ENCODE measurements around the gene ANTXR2.
"Not testable (repeated sequence)": the region's sequence is repeated elsewhere in the genome, so short reads cannot be mapped to it uniquely, and the experiment has no call there.

ANTXR2 gene

DNA sequence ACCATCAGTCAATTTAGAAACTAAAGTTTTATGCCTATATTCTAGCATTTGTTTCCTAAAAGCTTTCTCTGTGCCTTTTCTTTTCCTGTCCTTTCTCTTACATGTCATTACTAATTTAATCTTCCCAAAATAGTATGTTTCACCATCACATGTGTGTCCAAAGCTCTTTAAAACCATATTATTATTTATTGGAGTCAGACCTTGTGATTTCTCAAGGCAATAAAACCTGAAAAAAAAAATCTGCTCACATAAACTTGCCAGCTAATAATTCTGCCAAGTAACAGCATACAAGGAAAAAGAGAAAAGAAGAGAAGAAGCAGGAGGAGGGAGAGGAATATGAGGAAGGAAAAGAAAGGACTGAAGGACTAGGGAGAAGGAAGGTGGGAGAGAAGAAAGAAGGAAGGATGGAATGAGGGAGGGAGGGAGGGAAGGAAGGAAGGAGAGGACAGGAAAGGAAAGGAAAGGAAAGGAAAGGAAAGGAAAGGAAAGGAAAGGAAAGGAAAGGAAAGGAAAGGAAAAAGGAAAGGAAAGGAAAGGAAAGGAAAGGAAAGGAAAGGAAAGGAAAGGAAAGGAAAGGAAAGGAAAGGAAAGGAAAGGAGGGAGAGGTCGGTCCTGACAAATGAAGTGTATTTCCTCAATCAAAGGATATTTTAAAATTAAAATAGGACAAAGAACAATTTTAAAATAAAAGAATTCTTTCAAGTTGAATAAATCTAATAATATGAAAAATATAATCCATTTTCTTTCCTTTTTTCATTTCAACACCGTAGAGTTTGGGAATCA lies 57.4 kb downstream of the ANTXR2 start:
- no peak for DNase-seq

DNA sequence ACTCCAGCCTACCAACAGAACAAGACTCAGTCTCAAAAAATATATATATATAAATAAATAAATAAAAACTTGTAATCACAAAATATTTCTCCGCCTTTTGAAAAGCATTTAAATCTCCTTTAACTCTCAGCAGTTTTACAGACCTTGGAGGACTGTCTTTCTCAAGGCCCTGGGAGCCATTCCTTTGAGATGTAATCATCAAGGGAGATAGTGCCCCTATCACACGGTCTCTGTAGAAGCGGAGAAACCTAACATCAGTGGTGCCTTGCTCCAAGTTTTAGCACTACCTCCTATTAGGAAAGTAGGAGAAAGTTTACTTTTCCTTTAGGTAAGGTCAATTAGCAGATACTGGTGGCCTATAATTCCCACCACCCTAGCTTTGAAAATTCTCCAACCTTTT lies 58.5 kb downstream of the ANTXR2 start:
- no peak for DNase-seq

- no peak for DNase-seq
Measured at GRCh38 chr4:80012291-80012690, 60.7 kb downstream of the ANTXR2 start.

DNA sequence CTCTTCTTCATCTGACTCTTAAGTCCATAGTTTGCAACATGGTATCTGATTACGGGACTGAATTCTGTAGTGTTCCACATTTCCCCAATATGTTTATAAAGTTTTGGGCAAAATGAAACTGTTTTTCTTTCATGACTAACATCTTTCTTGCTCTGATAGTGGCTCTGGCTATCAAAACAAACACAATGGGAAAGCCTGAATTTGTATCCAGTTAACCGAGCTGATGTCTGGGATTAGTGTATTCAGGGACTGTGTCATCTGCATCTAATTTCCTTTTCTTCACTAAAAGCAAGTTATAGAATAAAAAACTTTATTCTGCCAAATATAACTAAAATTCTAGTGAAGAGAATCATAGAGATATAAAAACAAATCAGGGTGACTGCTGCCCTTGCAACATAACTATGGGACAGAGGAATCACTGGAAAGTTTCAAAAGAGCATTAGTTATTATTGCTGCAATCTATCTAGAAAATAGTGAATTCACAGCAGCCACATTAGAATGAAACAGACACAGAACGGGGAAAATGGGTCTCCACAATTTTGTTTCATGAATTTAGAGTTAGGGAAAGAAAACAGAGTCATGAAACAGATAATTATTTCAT lies 61.3 kb downstream of the ANTXR2 start:
- DNase-seq: no peak

DNA sequence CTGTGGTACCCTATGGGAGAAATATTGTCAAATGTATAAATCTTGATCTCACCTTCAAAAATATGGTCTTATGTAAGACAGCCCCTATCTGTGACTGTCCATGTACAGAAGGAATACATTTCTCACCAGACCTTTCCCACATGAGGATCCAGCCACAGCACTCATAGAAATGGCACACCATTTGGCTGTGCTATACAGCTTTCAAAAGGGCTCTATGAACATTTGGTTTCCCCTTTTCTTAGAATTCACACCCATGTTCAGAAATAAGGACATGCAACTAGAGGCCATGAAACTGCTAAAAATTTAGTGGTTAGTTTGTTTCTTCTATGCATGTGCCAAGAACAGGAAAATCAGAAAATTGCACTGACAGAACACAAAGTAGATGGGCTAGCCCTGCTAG lies 62.7 kb downstream of the ANTXR2 start:
- no peak for DNase-seq

- no peak for DNase-seq
Measured at GRCh38 chr4:80009806-80010205, 63.2 kb downstream of the ANTXR2 start.

DNA sequence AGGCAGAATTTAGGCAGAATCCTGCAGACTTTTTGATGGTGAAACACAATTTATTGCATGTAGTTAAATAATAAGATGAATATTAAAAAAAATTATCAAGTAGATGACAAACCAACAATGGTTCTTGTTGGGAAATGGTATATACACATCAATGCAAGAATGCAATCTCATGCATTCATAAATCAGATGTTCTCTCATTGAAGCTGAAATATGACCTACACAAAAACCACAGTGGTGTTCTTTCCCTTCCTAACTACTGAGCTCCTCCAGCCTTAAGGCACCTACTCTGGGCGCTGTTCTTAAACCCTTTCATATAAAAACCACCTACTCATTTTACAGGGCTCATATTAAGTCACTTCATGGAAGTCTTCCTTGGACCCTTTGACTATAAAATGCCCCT lies 64.1 kb downstream of the ANTXR2 start:
- DNase-seq: no peak

DNA sequence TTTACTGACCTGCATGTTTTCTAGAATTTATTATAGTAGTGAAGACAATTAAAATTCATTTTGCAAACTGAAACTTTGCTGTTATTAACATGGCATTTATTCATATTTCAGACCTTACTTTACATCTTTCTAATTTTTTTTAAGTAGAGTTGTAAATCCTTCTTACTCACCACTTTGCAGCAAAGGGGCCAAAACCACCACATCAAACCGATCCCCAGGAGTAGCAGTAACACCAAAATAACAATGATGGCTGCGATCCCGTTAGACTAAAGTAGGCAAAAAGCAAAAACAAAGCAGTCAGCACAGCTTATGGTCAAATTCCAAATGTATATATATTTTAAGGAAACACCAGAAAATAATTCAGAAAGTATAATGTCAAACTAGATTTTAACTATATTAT lies 64.7 kb downstream of the ANTXR2 start:
- no peak for DNase-seq

GRCh38 chr4:80007745-80008149 lies 65.3 kb downstream of the ANTXR2 start:
- DNase-seq: no peak

DNA sequence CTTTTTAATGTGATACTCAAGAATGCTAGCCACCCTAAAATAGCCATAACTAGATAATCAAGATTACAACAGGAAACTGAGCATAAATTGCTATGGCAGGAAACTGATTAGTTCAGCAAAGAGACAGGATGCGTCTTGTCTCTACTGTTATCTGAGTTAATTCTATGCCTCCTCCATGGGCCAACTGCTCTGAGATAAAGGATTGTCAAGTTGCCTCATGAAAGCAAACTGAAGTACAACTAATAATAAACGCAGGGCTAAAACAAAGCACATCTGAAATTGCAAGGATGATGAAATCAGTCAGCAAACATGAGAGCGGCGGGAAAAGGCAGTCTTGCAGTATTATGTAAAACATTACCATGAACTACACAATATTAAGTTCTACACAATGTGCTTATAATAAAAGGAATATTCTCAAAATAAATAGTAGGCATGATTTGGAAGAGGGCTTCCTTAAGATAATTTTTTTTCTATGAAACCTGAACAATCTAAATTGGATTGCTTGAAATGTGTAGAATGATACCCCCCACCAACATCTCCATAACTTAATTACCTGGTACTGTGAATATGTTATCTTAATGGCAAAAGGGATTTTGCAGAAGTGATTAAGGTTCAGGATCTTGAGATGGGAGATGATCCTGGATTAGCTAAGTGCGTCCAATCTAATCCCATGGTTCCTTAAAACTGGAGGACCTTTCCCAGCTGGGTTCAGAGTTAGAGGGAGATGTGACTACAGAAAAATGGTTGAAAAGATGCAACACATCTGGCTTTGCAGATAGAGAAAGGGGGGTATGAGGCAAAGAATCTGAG lies 65.9 kb downstream of the ANTXR2 start:
- no peak for DNase-seq

DNA sequence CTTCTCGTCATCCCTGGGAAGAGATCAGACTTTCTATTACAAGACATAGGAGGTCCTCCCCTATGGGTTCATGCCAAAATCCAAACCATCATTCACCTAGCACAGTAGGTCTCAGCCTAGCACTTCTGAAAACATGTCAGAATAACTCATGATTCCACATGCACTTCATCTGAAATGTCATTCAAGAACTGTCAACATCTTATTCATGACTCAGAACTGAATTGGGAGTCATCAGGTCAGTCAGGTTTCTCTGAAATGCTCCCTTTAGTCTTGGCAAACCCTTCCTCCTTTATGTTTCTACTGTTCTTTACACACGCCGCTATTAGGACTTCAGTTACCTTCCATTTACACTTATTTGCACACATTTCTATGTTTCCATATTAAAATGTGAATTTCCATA lies 67.2 kb downstream of the ANTXR2 start:
- DNase-seq: no peak

- no peak for DNase-seq
Measured at GRCh38 chr4:80004319-80004718, 68.7 kb downstream of the ANTXR2 start.

DNA sequence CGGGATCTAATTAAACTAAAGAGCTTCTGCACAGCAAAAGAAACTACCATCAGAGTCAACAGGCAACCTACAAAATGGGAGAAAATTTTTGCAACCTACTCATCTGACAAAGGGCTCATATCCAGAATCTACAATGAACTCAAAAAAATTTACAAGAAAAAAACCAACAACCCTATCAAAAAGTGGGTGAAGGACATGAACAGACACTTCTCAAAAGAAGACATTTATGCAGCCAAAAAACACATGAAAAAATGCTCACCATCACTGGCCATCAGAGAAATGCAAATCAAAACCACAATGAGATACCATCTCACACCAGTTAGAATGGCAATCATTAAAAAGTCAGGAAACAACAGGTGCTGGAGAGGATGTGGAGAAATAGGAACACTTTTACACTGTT lies 70.5 kb downstream of the ANTXR2 start:
- not testable (repeated sequence) for DNase-seq

- not testable (repeated sequence) for DNase-seq
Measured at GRCh38 chr4:79999048-79999447, 74.0 kb downstream of the ANTXR2 start.

- no peak for DNase-seq
Measured at GRCh38 chr4:79998201-79998600, 74.8 kb downstream of the ANTXR2 start.

- no peak for DNase-seq
Measured at GRCh38 chr4:79996851-79997250, 76.2 kb downstream of the ANTXR2 start.

DNA sequence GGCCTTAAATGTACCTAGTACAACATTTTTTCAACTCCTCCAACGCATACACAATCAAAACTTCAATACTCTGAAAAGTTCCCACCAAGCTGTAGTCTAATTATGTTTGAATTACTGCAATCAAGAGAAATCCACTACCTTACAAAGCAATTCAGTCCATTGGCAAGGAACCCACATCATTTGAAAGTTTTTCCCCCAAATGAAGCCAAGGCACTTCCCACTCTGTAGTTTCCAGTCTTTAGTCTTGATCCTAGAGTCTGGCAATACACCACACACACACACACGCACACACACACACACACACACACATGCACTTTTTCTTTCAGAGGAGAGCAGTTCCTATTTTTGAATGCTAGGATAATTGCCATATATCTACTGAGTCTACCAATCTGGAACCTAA lies 79.6 kb downstream of the ANTXR2 start:
- DNase-seq: no peak

- DNase-seq: no peak
Measured at GRCh38 chr4:79991601-79992000, 81.4 kb downstream of the ANTXR2 start.

GRCh38 chr4:79991100-79991499 lies 81.9 kb downstream of the ANTXR2 start:
- DNase-seq: not testable (repeated sequence)

DNA sequence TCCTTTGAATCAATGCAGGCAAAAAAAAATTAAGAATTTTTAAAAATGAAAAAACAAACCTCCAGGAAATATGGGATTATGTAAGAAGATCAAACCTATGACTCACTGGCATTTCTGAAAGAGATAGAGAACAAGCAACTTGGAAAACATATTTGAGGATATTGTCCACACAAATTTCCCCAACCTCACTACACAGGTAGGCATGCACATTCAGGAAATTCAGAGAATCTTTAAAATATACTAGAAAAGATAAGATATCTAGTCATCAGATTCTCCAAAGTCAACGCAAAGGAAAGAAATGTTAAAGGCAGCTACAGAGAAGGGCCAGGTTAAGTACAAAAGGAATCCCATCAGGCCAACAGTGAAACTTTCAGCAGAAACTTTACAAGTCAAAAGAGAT lies 85.6 kb downstream of the ANTXR2 start:
- no peak for DNase-seq

- no peak for DNase-seq
Measured at GRCh38 chr4:79983431-79983830, 89.6 kb downstream of the ANTXR2 start.

DNA sequence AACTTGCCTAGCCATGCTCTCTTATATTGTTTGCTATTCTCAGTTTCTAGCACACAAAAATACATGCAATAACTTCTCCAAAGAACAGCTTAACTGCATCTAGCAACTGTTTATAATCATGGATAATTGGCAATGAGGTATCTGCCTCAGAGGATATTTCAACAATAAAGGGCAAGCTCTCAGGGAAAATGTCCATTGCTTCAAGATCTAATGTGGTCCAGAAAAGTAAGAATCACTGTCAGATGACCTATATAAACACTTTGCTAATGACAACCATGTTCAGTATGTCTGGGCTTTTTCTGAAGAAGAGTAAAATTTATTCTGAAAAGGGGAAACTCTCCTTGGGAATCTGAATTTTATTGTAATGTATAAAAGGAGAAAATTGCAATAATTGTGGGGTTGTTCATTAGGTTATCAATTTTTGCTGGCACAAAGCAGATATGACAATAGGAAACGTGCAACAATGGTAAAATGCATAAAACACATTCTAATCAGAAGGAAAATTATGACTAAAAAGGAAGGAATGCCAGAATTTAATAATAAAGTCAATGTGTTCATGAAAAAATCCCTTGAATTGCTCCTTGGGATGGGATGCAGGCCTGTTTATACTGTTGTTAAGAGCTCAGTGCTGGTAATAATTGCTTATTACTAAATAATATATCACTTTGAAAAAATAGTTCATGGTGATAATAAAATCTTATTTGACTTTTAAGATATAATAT lies 90.3 kb downstream of the ANTXR2 start:
- no peak for DNase-seq

DNA sequence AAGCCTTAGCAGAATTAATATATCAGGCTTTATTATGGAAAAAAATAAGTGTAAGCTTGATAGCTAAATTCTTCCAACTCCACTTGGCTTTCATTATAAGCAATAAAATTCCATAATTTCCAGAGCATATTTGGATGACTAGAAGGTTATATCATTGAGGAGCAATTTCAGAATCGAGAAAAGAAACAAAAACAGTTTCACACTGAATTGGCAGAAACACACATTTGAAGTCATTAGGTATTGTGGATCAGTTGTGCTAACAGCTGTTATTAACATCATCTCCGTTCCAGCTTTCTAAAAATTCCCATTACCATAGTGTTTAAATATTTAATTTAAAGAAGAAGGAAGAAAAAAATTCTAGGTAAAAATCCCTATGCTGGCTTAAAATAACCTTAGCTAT lies 92.6 kb downstream of the ANTXR2 start:
- DNase-seq: no peak
